WTC11 (cell line): ENCODE measurements around the gene AP2S1. TPM values are rescaled to one million over a fixed set of nuclear protein-coding genes. Genes with fewer than 3 reads are reported as not detected.

ENCODE experiments used
- CREM ChIP-seq: sonication (generic); formaldehyde crosslinking; IDR thresholded peaks from 2 replicates; pipeline ENCODE4 v1.8.1; 2022; ENCODE audit warnings: mild to moderate bottlenecking, missing genetic modification reagents, moderate library complexity
- ERG ChIP-seq: fragments of 250-450 bp; sonication (Bioruptor Pico); IDR thresholded peaks from 2 replicates; pipeline ENCODE4 v1.8.0; 2021; ENCODE audit warnings: mild to moderate bottlenecking
- ETV6 ChIP-seq: sonication (generic); formaldehyde crosslinking; IDR thresholded peaks from 2 replicates; pipeline ENCODE4 v1.8.1; 2022; ENCODE audit warnings: mild to moderate bottlenecking, missing genetic modification reagents
- FOXJ3 ChIP-seq: sonication (generic); formaldehyde crosslinking; IDR thresholded peaks from 2 replicates; pipeline ENCODE4 v1.9.0; 2021; ENCODE audit warnings: missing genetic modification reagents, mild to moderate bottlenecking, borderline replicate concordance
- FOXP1 ChIP-seq: sonication (generic); formaldehyde crosslinking; IDR thresholded peaks from 2 replicates; pipeline ENCODE4 v1.8.0; 2022; ENCODE audit warnings: missing genetic modification reagents, mild to moderate bottlenecking, moderate library complexity, borderline replicate concordance
- GABPB1 ChIP-seq: sonication (generic); formaldehyde crosslinking; IDR thresholded peaks from 2 replicates; pipeline ENCODE4 v1.8.1; 2023; ENCODE audit warnings: mild to moderate bottlenecking, missing genetic modification reagents
- GTF2I ChIP-seq: fragments of 250-450 bp; sonication (Bioruptor Pico); conservative IDR thresholded peaks from 2 replicates; pipeline ENCODE4 v1.4.0; 2021; ENCODE audit warnings: mild to moderate bottlenecking
- IRF1 ChIP-seq: sonication (generic); formaldehyde crosslinking; IDR thresholded peaks from 2 replicates; pipeline ENCODE4 v1.8.0; 2023; ENCODE audit warnings: missing genetic modification reagents
- JAZF1 ChIP-seq: fragments of 250-450 bp; sonication (Bioruptor Pico); IDR thresholded peaks from 2 replicates; pipeline ENCODE4 v1.9.0; 2021; ENCODE audit warnings: moderate library complexity, mild to moderate bottlenecking, inconsistent platforms
- JUN ChIP-seq: sonication (generic); formaldehyde crosslinking; IDR thresholded peaks from 2 replicates; pipeline ENCODE4 v1.8.0; 2023; ENCODE audit warnings: mild to moderate bottlenecking, missing genetic modification reagents
- KAT7 ChIP-seq: sonication (generic); formaldehyde crosslinking; IDR thresholded peaks from 2 replicates; pipeline ENCODE4 v1.8.1; 2023; ENCODE audit warnings: missing genetic modification reagents, mild to moderate bottlenecking, borderline replicate concordance
- NFYB ChIP-seq: sonication (generic); formaldehyde crosslinking; conservative IDR thresholded peaks from 2 replicates; pipeline ENCODE4 v1.8.0; 2022; ENCODE audit warnings: low read depth, missing genetic modification reagents
- NR3C1 ChIP-seq: sonication (generic); formaldehyde crosslinking; conservative IDR thresholded peaks from 2 replicates; pipeline ENCODE4 v1.8.1; 2023; ENCODE audit warnings: low read depth, mild to moderate bottlenecking, missing genetic modification reagents
- RELA ChIP-seq: sonication (generic); formaldehyde crosslinking; IDR thresholded peaks from 2 replicates; pipeline ENCODE4 v1.8.1; 2022; ENCODE audit warnings: missing genetic modification reagents, mild to moderate bottlenecking, borderline replicate concordance
- SMAD4 ChIP-seq: sonication (generic); formaldehyde crosslinking; IDR thresholded peaks from 2 replicates; pipeline ENCODE4 v1.8.0; 2022; ENCODE audit warnings: mild to moderate bottlenecking, missing genetic modification reagents
- SOX15 ChIP-seq: fragments of 250-450 bp; sonication (Bioruptor Pico); IDR thresholded peaks from 2 replicates; pipeline ENCODE4 v1.9.0; 2021; ENCODE audit warnings: mild to moderate bottlenecking
- TCF7 ChIP-seq: sonication (generic); formaldehyde crosslinking; IDR thresholded peaks from 2 replicates; pipeline ENCODE4 v1.8.0; 2022; ENCODE audit warnings: mild to moderate bottlenecking, low read depth, missing genetic modification reagents, moderate library complexity
- TEAD1 ChIP-seq: sonication (generic); formaldehyde crosslinking; IDR thresholded peaks from 2 replicates; pipeline ENCODE4 v1.8.0; 2022; ENCODE audit warnings: mild to moderate bottlenecking, missing genetic modification reagents
- TEAD4 ChIP-seq: sonication (generic); formaldehyde crosslinking; IDR thresholded peaks from 2 replicates; pipeline ENCODE4 v1.8.0; 2022; ENCODE audit warnings: mild to moderate bottlenecking, missing genetic modification reagents
- ZBTB43 ChIP-seq: sonication (generic); formaldehyde crosslinking; IDR thresholded peaks from 2 replicates; pipeline ENCODE4 v1.8.1; 2023; ENCODE audit warnings: mild to moderate bottlenecking, missing genetic modification reagents
- ZMAT4 ChIP-seq: fragments of 250-450 bp; sonication (Bioruptor Pico); IDR thresholded peaks from 2 replicates; pipeline ENCODE4 v1.9.0; 2021; ENCODE audit warnings: mild to moderate bottlenecking
- ZNF317 ChIP-seq: sonication (generic); formaldehyde crosslinking; IDR thresholded peaks from 2 replicates; pipeline ENCODE4 v1.8.1; 2023; ENCODE audit warnings: low read depth, mild to moderate bottlenecking, moderate library complexity, missing genetic modification reagents, borderline replicate concordance
- ZNF423 ChIP-seq: fragments of 250-450 bp; sonication (Bioruptor Pico); IDR thresholded peaks from 2 replicates; pipeline ENCODE4 v2.1.2; 2022; ENCODE audit warnings: mild to moderate bottlenecking, moderate library complexity
- ZNF671 ChIP-seq: fragments of 250-450 bp; sonication (Bioruptor Pico); IDR thresholded peaks from 2 replicates; pipeline ENCODE4 v1.8.0; 2021; ENCODE audit warnings: mild to moderate bottlenecking
- total RNA-seq: library from RNA; stranded (reverse); gene quantifications from 3 replicates; pipeline ENCODE4 v1.2.3, GENCODE V29; 2021
- TF ChIP-seq, protein P1 (sequence below): sonication (generic); formaldehyde crosslinking; IDR thresholded peaks from 2 replicates; pipeline ENCODE4 v1.8.0; 2023; ENCODE audit warnings: mild to moderate bottlenecking, missing genetic modification reagents
- TF ChIP-seq, protein P2 (sequence below): sonication (generic); formaldehyde crosslinking; IDR thresholded peaks from 2 replicates; pipeline ENCODE4 v1.8.1; 2022; ENCODE audit warnings: mild to moderate bottlenecking, moderate library complexity, missing genetic modification reagents
- TF ChIP-seq, protein P3 (sequence below): fragments of 250-450 bp; sonication (Bioruptor Pico); IDR thresholded peaks from 2 replicates; pipeline ENCODE4 v1.9.0; 2021; ENCODE audit warnings: mild to moderate bottlenecking
- TF ChIP-seq, protein P4 (sequence below): sonication (generic); formaldehyde crosslinking; IDR thresholded peaks from 2 replicates; pipeline ENCODE4 v1.8.1; 2023; ENCODE audit warnings: mild to moderate bottlenecking, missing genetic modification reagents, moderate library complexity

The AP2S1 gene
- total RNA-seq, 1 experiment from 2014 or later, result 249 TPM

- TF ChIP-seq ERG, result no peak
- TF ChIP-seq TEAD4 (CRISPR knock-in tag), result no peak
- no peak for TF ChIP-seq ZNF423 (CRISPR knock-in tag)
- TF ChIP-seq, protein P1, sequence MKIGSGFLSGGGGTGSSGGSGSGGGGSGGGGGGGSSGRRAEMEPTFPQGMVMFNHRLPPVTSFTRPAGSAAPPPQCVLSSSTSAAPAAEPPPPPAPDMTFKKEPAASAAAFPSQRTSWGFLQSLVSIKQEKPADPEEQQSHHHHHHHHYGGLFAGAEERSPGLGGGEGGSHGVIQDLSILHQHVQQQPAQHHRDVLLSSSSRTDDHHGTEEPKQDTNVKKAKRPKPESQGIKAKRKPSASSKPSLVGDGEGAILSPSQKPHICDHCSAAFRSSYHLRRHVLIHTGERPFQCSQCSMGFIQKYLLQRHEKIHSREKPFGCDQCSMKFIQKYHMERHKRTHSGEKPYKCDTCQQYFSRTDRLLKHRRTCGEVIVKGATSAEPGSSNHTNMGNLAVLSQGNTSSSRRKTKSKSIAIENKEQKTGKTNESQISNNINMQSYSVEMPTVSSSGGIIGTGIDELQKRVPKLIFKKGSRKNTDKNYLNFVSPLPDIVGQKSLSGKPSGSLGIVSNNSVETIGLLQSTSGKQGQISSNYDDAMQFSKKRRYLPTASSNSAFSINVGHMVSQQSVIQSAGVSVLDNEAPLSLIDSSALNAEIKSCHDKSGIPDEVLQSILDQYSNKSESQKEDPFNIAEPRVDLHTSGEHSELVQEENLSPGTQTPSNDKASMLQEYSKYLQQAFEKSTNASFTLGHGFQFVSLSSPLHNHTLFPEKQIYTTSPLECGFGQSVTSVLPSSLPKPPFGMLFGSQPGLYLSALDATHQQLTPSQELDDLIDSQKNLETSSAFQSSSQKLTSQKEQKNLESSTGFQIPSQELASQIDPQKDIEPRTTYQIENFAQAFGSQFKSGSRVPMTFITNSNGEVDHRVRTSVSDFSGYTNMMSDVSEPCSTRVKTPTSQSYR, result no peak
- TF ChIP-seq ZNF671 (CRISPR knock-in tag), result 0 out of 2 replicates have a peak, but pooled peaks have one; percentile 62
- no peak; the same call in 1 of the 2 replicates for TF ChIP-seq IRF1 (CRISPR knock-in tag)
- TF ChIP-seq TCF7 (CRISPR knock-in tag), result no peak
- no peak for TF ChIP-seq JUN (CRISPR knock-in tag)
- TF ChIP-seq FOXP1 (CRISPR knock-in tag), result no peak
- TF ChIP-seq, protein P2, sequence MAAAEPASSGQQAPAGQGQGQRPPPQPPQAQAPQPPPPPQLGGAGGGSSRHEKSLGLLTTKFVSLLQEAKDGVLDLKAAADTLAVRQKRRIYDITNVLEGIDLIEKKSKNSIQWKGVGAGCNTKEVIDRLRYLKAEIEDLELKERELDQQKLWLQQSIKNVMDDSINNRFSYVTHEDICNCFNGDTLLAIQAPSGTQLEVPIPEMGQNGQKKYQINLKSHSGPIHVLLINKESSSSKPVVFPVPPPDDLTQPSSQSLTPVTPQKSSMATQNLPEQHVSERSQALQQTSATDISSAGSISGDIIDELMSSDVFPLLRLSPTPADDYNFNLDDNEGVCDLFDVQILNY (CRISPR knock-in tag), result peak; percentile 68; the same call in 1 of the 2 replicates
- TF ChIP-seq, protein P3, sequence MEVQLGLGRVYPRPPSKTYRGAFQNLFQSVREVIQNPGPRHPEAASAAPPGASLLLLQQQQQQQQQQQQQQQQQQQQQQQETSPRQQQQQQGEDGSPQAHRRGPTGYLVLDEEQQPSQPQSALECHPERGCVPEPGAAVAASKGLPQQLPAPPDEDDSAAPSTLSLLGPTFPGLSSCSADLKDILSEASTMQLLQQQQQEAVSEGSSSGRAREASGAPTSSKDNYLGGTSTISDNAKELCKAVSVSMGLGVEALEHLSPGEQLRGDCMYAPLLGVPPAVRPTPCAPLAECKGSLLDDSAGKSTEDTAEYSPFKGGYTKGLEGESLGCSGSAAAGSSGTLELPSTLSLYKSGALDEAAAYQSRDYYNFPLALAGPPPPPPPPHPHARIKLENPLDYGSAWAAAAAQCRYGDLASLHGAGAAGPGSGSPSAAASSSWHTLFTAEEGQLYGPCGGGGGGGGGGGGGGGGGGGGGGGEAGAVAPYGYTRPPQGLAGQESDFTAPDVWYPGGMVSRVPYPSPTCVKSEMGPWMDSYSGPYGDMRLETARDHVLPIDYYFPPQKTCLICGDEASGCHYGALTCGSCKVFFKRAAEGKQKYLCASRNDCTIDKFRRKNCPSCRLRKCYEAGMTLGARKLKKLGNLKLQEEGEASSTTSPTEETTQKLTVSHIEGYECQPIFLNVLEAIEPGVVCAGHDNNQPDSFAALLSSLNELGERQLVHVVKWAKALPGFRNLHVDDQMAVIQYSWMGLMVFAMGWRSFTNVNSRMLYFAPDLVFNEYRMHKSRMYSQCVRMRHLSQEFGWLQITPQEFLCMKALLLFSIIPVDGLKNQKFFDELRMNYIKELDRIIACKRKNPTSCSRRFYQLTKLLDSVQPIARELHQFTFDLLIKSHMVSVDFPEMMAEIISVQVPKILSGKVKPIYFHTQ, result no peak
- 0 out of 2 replicates have a peak, but pooled peaks have one; percentile 81 for TF ChIP-seq NR3C1 (CRISPR knock-in tag)
- TF ChIP-seq, protein P4, sequence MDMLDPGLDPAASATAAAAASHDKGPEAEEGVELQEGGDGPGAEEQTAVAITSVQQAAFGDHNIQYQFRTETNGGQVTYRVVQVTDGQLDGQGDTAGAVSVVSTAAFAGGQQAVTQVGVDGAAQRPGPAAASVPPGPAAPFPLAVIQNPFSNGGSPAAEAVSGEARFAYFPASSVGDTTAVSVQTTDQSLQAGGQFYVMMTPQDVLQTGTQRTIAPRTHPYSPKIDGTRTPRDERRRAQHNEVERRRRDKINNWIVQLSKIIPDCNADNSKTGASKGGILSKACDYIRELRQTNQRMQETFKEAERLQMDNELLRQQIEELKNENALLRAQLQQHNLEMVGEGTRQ (CRISPR knock-in tag), result peak; percentile 46
- no peak for TF ChIP-seq SMAD4
- TF ChIP-seq SOX15 (CRISPR knock-in tag), result no peak
- no peak for TF ChIP-seq GTF2I (CRISPR knock-in tag)
- 0 out of 2 replicates have a peak, but pooled peaks have one; percentile 23 for TF ChIP-seq GABPB1 (CRISPR knock-in tag)
- no peak for TF ChIP-seq JAZF1 (CRISPR knock-in tag)
- TF ChIP-seq FOXJ3 (CRISPR knock-in tag), result no peak
- peak; percentile 28 for TF ChIP-seq TEAD1 (CRISPR knock-in tag)
- no peak for TF ChIP-seq ZBTB43 (CRISPR knock-in tag)
- no peak for TF ChIP-seq ZNF317 (CRISPR knock-in tag)
- no peak; the same call in 1 of the 2 replicates for TF ChIP-seq ETV6 (CRISPR knock-in tag)
- no peak for TF ChIP-seq CREM
- peak; percentile 32; the same call in 1 of the 2 replicates for TF ChIP-seq KAT7
- TF ChIP-seq NFYB (CRISPR knock-in tag), result peak; percentile 90
- TF ChIP-seq ZMAT4 (CRISPR knock-in tag), result no peak
- no peak for TF ChIP-seq RELA (CRISPR knock-in tag)
These were observed 9.6 kb upstream of the AP2S1 start (continued) for GRCh38 chr19:46860125-46860845.
